ENCODE data around the gene APLNR. TPM values are rescaled to one million over a fixed set of nuclear protein-coding genes. Genes with fewer than 3 reads are reported as not detected.

APLNR gene
- total and polyA plus RNA-seq, 2 experiments from 2014 or later: 0.18 TPM; not detected in 1

GRCh38 chr11:57219021-57219627, 17.9 kb downstream of the APLNR start:
- 49 to 51% methylated on average over 6 of the region's 6 CpGs for WGBS, 2 experiments (ENCODE audit: low coverage in 1 of 2, low lambda C conversion rate in 2 of 2, missing lambda C conversion rate in 2 of 2)
- H3K9ac ChIP-seq: no peak overlapping the region
- H3F3A ChIP-seq (ENCODE audit: insufficient read depth): peaks cover 22% of the 10 kb centered on the region
- H3K4me1 ChIP-seq (ENCODE audit: insufficient read depth): peaks cover 40% of the 10 kb centered on the region
- no peaks in the 10 kb centered on the region for H3K9me3 ChIP-seq (ENCODE audit: low read depth)
- peak; percentile 45 for DNase-seq
- TF ChIP-seq EZH2phosphoT487 (IDR thresholded peaks at IDR 0.05; ENCODE audit: insufficient read depth, low read depth) (no peak), EZH2 (IDR thresholded peaks at IDR 0.05; ENCODE audit: insufficient read depth, poor library complexity, severe bottlenecking) (no peak)
- no peak overlapping the region for H3K4me3 ChIP-seq
- no peaks in the 10 kb centered on the region for H3K79me2 ChIP-seq (ENCODE audit: insufficient read depth)
- H2AFZ ChIP-seq: no peak overlapping the region; the same call in 1 of the 2 replicates
- H3K36me3 ChIP-seq (ENCODE audit: low read depth): no peaks in the 10 kb centered on the region
- no peak overlapping the region for H3K4me2 ChIP-seq (ENCODE audit: unreplicated experiment)
- no peaks in the 10 kb centered on the region for H4K20me1 ChIP-seq (ENCODE audit: insufficient read depth)
- H3K27me3 ChIP-seq (replicated peaks; ENCODE audit: insufficient read depth): no peaks in the 10 kb centered on the region
- in situ Hi-C loops (cut with MboI): no loop called here
- H3K27ac ChIP-seq: no peak overlapping the region
- H3K9me2 ChIP-seq (ENCODE audit: insufficient read depth): no peaks in the 10 kb centered on the region

- Histone ChIP-seq H3F3A (ENCODE audit: insufficient read depth) (peaks cover 5% of the 10 kb centered on the region; the same call in 1 of the 2 replicates), H3K9ac (no peak overlapping the region), H3K4me1 (ENCODE audit: insufficient read depth) (peaks cover 28% of the 10 kb centered on the region), H3K27me3 (replicated peaks; ENCODE audit: insufficient read depth) (no peaks in the 10 kb centered on the region), H3K4me3 (no peak overlapping the region), H4K20me1 (ENCODE audit: insufficient read depth) (no peaks in the 10 kb centered on the region), H3K9me2 (ENCODE audit: insufficient read depth) (peaks cover 3% of the 10 kb centered on the region; the same call in 1 of the 2 replicates), H3K79me2 (ENCODE audit: insufficient read depth) (no peaks in the 10 kb centered on the region), H3K27ac (no peak overlapping the region), H3K36me3 (ENCODE audit: low read depth) (no peaks in the 10 kb centered on the region), H3K4me2 (ENCODE audit: unreplicated experiment) (no peak overlapping the region), H3K9me3 (ENCODE audit: low read depth) (no peaks in the 10 kb centered on the region), H2AFZ (no peak overlapping the region)
- TF ChIP-seq EZH2phosphoT487 (IDR thresholded peaks at IDR 0.05; ENCODE audit: insufficient read depth, low read depth) (no peak), EZH2 (IDR thresholded peaks at IDR 0.05; ENCODE audit: insufficient read depth, poor library complexity, severe bottlenecking) (no peak)
- no peak for DNase-seq
- WGBS, 2 experiments (ENCODE audit: low coverage in 1 of 2, low lambda C conversion rate in 2 of 2, missing lambda C conversion rate in 2 of 2): 44% methylated on average over 4 of the region's 4 CpGs
- in situ Hi-C loops (cut with MboI): no loop called here
Measured at GRCh38 chr11:57217053-57217452, 20.0 kb downstream of the APLNR start.

GRCh38 chr11:57216463-57216862, 20.6 kb downstream of the APLNR start:
- no peaks in the 10 kb centered on the region for H3K9me3 ChIP-seq (ENCODE audit: low read depth)
- H3K36me3 ChIP-seq (ENCODE audit: low read depth): no peaks in the 10 kb centered on the region
- H3K27me3 ChIP-seq (replicated peaks; ENCODE audit: insufficient read depth): no peaks in the 10 kb centered on the region
- no peak overlapping the region for H3K4me3 ChIP-seq
- TF ChIP-seq EZH2 (IDR thresholded peaks at IDR 0.05; ENCODE audit: insufficient read depth, poor library complexity, severe bottlenecking) (no peak), EZH2phosphoT487 (IDR thresholded peaks at IDR 0.05; ENCODE audit: insufficient read depth, low read depth) (no peak)
- peaks cover 4% of the 10 kb centered on the region; the same call in 1 of the 2 replicates for H3K9me2 ChIP-seq (ENCODE audit: insufficient read depth)
- peaks cover 7% of the 10 kb centered on the region; the same call in 1 of the 2 replicates for H3F3A ChIP-seq (ENCODE audit: insufficient read depth)
- in situ Hi-C loops (cut with MboI): no loop called here
- peaks cover 22% of the 10 kb centered on the region for H3K4me1 ChIP-seq (ENCODE audit: insufficient read depth)
- no peak overlapping the region for H3K27ac ChIP-seq
- H2AFZ ChIP-seq: no peak overlapping the region
- H4K20me1 ChIP-seq (ENCODE audit: insufficient read depth): no peaks in the 10 kb centered on the region
- DNase-seq: no peak
- no peak overlapping the region for H3K9ac ChIP-seq
- no peaks in the 10 kb centered on the region for H3K79me2 ChIP-seq (ENCODE audit: insufficient read depth)
- WGBS, 2 experiments (ENCODE audit: low coverage in 1 of 2, low lambda C conversion rate in 2 of 2, missing lambda C conversion rate in 2 of 2): 60 to 69% methylated on average over 4 of the region's 4 CpGs
- H3K4me2 ChIP-seq (ENCODE audit: unreplicated experiment): no peak overlapping the region

- 6 to 14% methylated on average over 3 of the region's 3 CpGs for WGBS, 2 experiments (ENCODE audit: low coverage in 1 of 2, low lambda C conversion rate in 2 of 2, missing lambda C conversion rate in 2 of 2)
- H3K36me3 ChIP-seq (ENCODE audit: low read depth): no peaks in the 10 kb centered on the region
- H3K27me3 ChIP-seq (replicated peaks; ENCODE audit: insufficient read depth): no peaks in the 10 kb centered on the region
- H3K79me2 ChIP-seq (ENCODE audit: insufficient read depth): no peaks in the 10 kb centered on the region
- H4K20me1 ChIP-seq (ENCODE audit: insufficient read depth): no peaks in the 10 kb centered on the region
- peaks cover 21% of the 10 kb centered on the region for H3K4me1 ChIP-seq (ENCODE audit: insufficient read depth)
- peak overlapping the region; percentile 36; the same call in 1 of the 2 replicates for H3K4me3 ChIP-seq
- H3K9me2 ChIP-seq (ENCODE audit: insufficient read depth): peaks cover 4% of the 10 kb centered on the region; the same call in 1 of the 2 replicates
- no peak for TF ChIP-seq EZH2phosphoT487 (IDR thresholded peaks at IDR 0.05; ENCODE audit: insufficient read depth, low read depth)
- no peak for TF ChIP-seq EZH2 (IDR thresholded peaks at IDR 0.05; ENCODE audit: insufficient read depth, poor library complexity, severe bottlenecking)
- H3K9ac ChIP-seq: no peak overlapping the region
- no peaks in the 10 kb centered on the region for H3K9me3 ChIP-seq (ENCODE audit: low read depth)
- H3F3A ChIP-seq (ENCODE audit: insufficient read depth): peaks cover 8% of the 10 kb centered on the region; the same call in 1 of the 2 replicates
- in situ Hi-C loops (cut with MboI): no loop called here
- DNase-seq: peak; percentile 91
- peak overlapping the region; percentile 24 for H2AFZ ChIP-seq
- H3K4me2 ChIP-seq (ENCODE audit: unreplicated experiment): peak overlapping the region; percentile 54
- no peak overlapping the region for H3K27ac ChIP-seq
Measured at GRCh38 chr11:57214494-57214893, 22.6 kb downstream of the APLNR start.
